GM18858 (cell line): ENCODE data around the gene ZBTB7A.

ENCODE experiments used
- ATAC-seq: cut with Tn5 transposase; IDR thresholded peaks from one replicate; pipeline ENCODE4 v1.9.1; 2021; ENCODE audit not compliant: unreplicated experiment

Gene ZBTB7A

DNA sequence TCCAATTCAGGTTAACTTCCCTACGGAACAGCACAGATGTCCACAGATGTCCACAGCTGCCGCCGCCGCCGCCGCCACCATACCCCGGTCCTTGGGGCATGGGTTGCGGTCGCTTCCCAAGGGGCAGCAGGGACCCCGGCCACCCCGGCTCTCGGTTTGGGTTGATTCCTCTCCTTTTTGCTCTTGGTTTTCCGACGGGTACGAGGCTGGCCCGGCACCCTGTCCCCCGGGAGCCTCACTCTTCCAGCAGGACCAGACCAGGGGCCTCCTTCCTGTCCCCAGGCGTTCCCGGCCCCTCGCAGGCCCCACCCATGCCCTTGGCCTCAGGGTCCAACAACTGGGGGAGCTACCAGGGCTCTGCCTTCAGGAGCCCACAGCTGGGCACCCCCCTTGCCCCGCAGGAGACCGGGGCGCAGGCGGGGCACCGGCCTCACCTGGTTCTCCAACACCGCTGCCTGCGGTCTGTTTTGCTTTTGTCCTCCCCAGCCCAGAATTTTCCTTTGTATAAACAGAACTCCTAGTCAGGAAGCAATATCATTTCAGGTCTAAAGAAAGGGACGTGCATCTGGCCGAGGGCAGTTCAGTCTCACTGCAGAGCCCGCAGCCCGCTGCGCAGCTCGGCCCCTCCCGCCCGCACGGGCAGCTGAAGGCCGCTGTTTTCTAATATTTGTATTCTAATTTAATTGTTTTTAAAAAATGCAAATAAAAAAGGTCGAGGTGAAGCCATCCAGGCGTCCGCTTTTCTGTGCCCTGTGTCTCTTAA is 27.9 kb downstream of the ZBTB7A start:
- ATAC-seq: no peak

GRCh38 chr19:4038057-4038456 is 28.6 kb downstream of the ZBTB7A start:
- no peak for ATAC-seq

GRCh38 chr19:4037301-4037949 is 29.3 kb downstream of the ZBTB7A start:
- ATAC-seq: no peak

- ATAC-seq: no peak
These were observed 30.0 kb downstream of the ZBTB7A start for GRCh38 chr19:4036576-4037300.

DNA sequence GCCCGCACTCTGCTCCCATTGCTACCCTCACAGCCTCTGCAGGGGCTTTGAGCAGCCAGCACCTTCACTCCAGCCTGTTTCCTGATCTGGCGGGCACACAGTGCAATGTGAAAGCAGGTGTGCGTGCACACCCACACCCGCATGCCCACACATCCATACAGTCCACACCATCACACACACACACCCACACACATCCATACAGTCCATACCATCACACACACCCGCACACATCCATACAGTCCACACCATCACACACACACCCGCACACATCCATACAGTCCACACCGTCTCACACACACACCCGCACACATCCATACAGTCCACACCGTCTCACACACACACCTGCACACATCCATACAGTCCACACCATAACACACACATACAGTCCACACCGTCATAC is 31.1 kb downstream of the ZBTB7A start:
- no peak for ATAC-seq

- ATAC-seq: no peak
These were observed 31.6 kb downstream of the ZBTB7A start for GRCh38 chr19:4035018-4035566.

DNA sequence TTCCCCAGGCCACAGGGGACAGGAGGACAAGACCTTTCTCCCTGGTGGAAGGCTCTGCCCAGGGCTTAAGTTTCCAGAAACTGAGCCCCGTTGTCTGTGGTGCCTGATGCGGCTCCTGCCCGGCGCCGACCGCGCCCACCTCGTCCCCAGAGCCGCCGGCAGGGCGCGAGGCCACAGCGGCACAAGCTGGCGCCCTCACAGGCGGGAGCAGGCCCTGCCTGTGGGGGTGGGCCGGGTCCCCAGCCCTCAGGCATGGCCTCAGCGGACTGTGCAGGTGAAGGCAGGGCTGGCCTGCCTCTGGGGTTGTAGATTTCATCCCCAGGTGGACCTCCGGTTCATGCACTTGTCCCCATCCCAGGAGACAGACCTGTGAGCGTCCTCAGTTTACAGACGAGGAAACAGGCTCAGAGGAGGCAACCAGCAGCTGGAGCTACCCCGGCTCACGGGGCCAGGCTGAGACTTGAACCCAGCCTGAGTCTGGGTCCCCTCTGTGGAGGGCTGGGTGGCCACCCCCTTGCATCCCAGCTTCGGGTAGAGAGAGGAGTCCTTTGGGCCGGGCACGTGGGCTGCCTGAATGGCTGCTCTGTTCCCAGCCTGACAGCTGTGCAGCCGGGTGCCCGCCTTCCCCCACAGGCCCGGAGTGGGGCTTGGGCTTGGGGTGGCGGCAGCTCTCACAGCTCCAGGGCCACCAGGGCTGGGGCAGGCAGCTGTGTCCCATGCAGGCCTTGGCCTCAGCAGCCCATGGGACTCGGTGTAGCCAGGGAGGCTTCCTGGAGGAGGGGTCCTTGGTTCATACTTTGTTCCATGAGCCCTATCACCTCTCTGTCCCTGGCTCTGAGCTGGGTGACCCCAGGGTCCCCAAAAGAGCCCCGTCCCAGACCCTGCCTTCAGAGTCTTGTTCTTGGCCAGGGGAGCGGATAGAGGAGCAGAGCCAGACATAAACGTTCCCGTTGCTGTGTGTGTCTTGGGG is 32.4 kb downstream of the ZBTB7A start:
- ATAC-seq: no peak

DNA sequence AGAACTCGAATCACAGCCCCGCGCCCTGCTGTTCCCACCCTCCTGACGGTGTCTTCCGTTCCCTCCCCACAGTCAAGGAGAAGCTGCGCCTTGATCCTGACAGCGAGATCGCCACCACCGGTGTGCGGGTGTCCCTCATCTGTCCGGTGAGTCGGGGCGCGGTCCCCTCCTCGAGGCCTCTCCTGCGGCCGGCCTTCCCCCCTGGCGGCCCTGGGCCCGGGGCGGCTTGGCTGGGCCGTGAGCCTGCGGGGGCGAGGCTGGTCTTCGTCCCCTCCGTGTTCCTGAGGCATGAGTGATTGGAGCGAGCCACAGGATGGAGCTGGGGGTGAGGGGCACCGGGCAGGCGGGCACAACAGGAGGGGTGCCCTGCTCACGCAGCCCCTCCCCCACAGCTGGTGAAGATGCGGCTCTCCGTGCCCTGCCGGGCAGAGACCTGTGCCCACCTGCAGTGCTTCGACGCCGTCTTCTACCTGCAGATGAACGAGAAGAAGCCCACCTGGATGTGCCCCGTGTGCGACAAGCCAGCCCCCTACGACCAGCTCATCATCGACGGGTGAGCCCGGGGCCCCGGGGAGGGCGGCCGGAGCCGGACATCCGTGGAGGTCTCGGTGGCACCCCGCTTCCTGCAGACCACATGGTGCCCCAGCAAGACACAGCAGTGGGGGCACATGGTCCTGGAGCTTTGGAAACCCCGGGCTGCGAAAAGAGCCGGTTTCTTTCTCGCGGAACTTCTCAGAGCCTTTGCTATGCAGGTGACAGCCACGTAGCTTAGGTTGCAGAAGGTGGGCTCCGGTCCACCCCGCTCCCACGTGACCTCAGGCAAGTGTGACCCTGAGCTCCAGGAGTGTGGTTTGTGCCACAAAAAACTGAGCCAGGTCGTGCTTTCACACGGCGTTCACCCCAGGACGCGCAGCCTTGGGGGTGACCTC is 33.4 kb downstream of the ZBTB7A start:
- no peak for ATAC-seq

DNA sequence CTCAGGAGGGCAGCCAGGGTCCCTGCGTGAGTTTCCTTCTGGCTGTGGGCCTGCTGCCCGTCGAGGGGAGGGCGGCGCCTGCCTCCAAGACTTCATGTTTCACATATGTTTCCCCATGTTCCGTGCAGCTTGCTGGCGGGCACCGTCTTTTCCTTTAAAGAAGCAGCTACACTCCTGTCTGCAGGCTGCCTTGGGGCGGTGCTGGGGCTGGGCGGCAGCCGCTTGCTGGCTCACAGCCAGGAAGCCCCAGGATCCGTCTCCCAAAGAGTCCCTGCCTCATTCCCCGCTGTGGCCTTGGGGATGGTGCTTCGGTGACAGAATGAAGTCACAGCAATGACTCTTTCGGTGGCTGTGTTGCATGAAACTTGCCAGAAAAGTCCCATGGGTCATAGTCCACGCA is 34.3 kb downstream of the ZBTB7A start:
- ATAC-seq: no peak

DNA sequence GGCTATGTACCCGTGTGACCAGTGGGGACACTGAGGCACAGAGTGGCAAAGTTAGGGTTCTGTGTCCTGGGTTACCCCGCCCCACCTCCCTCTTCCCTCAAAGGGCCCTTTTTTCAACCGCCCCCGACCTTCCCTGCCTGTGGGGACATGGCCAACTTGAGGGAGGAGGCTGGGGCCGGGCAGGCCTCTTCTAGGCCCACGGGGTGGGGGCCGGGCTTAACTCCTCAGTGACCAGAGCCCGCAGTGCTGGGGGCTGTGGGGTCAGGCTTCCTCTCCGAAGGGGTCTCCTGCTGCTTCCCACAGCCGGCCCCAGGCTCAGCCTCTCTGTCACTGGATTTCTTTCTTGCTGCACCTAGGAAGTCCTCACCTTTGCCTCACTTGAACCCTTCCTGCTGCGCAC is 35.3 kb downstream of the ZBTB7A start:
- ATAC-seq: no peak

DNA sequence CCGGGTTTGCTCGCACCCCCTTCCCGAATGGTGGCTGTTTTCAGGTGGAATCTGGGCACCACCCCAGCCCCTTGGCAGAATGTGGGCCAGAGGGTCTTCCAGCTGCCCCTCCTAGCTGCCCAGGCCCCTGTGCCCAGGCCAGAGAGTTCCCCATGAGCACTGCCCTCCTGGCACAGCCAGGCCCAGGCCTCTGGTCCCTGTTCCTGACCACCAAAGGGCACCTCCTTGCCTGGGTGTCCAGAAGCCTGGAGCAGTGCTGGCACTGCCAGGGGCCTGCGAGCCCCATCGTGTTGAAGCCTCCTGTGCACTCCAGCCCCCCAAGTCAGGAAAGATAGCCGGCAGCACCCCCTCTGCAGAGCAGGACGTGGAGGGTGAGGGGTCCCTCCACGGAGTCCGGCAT is 35.7 kb downstream of the ZBTB7A start:
- ATAC-seq: no peak

- no peak for ATAC-seq
These were observed 36.1 kb downstream of the ZBTB7A start for GRCh38 chr19:4030552-4030951.

DNA sequence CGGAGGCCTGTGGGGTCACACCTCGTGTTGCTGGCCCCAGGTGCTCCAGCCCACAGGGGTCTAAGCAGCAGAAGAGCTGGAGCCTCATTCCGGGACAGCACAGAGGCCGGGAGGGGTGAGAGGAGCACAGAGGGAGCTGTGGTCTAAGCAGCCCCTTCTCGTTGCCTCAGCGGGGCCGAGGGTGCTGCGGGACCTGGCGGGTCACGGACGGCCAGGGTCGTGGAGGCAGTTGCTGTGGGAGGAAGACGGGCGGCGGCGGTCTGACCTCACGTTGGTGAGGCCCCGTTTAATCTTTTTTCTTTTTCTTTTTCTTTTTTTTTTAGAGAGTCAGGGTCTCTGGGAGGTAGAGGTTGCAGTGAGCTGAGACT is 37.5 kb downstream of the ZBTB7A start:
- no peak for ATAC-seq

GRCh38 chr19:4028334-4029246 is 38.1 kb downstream of the ZBTB7A start:
- ATAC-seq: no peak

GRCh38 chr19:4027146-4027545 is 39.6 kb downstream of the ZBTB7A start:
- ATAC-seq: no peak

- no peak for ATAC-seq
These were observed 41.4 kb downstream of the ZBTB7A start for GRCh38 chr19:4025317-4025716.

GRCh38 chr19:4023600-4024398 is 42.9 kb downstream of the ZBTB7A start:
- no peak for ATAC-seq

DNA sequence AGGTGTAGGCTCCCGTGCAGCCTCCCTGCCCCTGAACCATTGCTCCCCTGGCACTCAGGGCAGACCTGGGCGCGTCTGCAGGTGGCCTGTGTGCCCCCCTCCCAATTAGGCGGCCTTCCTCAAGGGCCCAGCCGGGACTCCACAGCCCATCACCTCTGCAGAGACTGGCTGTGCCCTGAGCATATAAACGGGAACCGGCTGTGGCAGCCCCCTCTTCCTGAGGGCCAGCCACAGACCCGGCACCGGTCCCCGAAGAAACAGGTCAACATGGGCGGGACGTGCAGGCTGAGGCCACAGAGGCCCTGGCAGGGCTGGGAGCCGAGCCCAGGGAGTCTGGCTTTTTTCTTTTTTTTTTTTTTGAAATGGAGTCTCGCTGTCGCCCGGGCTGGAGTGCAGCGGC is 47.1 kb downstream of the ZBTB7A start:
- no peak for ATAC-seq
